T-helper 17 cell (primary cell): ENCODE data around the gene SLC25A41. TPM values are rescaled to one million over a fixed set of nuclear protein-coding genes. Genes with fewer than 3 reads are reported as not detected.

Experiments
- ATAC-seq: fragments of 150-1000 bp; cut with Tn5 transposase; 2 replicates; pipeline ENCODE4 v1.10.0; 2021; ENCODE audit warnings: mild to moderate bottlenecking, moderate library complexity
- DNase-seq, 3 donors: peaks; one replicate each; pipeline versions ENCODE4 v3.0.0 to v3.0.0-alpha.2; 2020 to 2021
- H3K9me3 ChIP-seq: one replicate; pipeline ENCODE4 v1.7.0; 2013; ENCODE audit warnings: low read length, mild to moderate bottlenecking; ENCODE audit not compliant: control insufficient read depth, poor library complexity, severe bottlenecking
- H3K27ac Mint-ChIP-seq: one replicate; pipeline ENCODE4 v1.8.0; 2022; ENCODE audit warnings: mild to moderate bottlenecking, moderate library complexity, mixed read lengths
- H3K27me3 Mint-ChIP-seq: one replicate; pipeline ENCODE4 v1.8.0; 2022; ENCODE audit warnings: mixed read lengths
- H3K36me3 Mint-ChIP-seq: one replicate; pipeline ENCODE4 v1.8.0; 2022; ENCODE audit warnings: low read depth, mixed read lengths
- H3K4me1 Mint-ChIP-seq: one replicate; pipeline ENCODE4 v1.8.0; 2022; ENCODE audit warnings: mild to moderate bottlenecking, mixed read lengths
- H3K4me3 Mint-ChIP-seq: one replicate; pipeline ENCODE4 v1.8.0; 2022; ENCODE audit warnings: mild to moderate bottlenecking, moderate library complexity, mixed read lengths
- total RNA-seq, 4 donors: library from RNA in 2 of 4; stranded (reverse) in 2 of 4; gene quantifications; one replicate each; pipeline ENCODE4 v1.2.3 and lab custom pipeline; 2022 to 2026

The SLC25A41 gene
- not detected for total RNA-seq
- total RNA-seq (lab: John Stamatoyannopoulos, UW): 0 to 0.12 reads per million in 2 donors

- Mint-ChIP-seq H3K4me3 (no peak within 1 kb of the TSS), H3K27me3 (no peaks in the 10 kb centered on the region), H3K27ac (no peak within 1 kb of the TSS), H3K4me1 (peaks cover 5% of the 10 kb centered on the region), H3K36me3 (peaks cover 3% of the 10 kb centered on the region)
- no peaks in the 10 kb centered on the region for H3K9me3 ChIP-seq
- DNase-seq (no peak), ATAC-seq (no peak)
Observed at GRCh38 chr19:6433663-6434062, at the start of gene SLC25A41. TSS of gene SLC25A41 (minus strand) at chr19:6433763. CDS start at chr19:6433693, 70 bp downstream.

- DNase-seq (no peak), ATAC-seq (no peak)
- Mint-ChIP-seq H3K4me3 (peak overlapping the region; percentile 5), H3K4me1 (peaks cover 29% of the 10 kb centered on the region), H3K27me3 (no peaks in the 10 kb centered on the region), H3K27ac (peak overlapping the region; percentile 98), H3K36me3 (peaks cover 3% of the 10 kb centered on the region)
- no peaks in the 10 kb centered on the region for H3K9me3 ChIP-seq
Observed at GRCh38 chr19:6483235-6483634, 49.7 kb upstream of the SLC25A41 start.

- ATAC-seq (no peak), DNase-seq (no peak)
- H3K36me3 Mint-ChIP-seq: peaks cover 3% of the 10 kb centered on the region
- H3K4me3 Mint-ChIP-seq: peak overlapping the region; percentile 99
- H3K4me1 Mint-ChIP-seq: peaks cover 29% of the 10 kb centered on the region
- no peaks in the 10 kb centered on the region for H3K9me3 ChIP-seq
- H3K27ac Mint-ChIP-seq: peak overlapping the region; percentile 98
- no peaks in the 10 kb centered on the region for H3K27me3 Mint-ChIP-seq
Observed at GRCh38 chr19:6482343-6482686, 48.8 kb upstream of the SLC25A41 start.

GRCh38 chr19:6481541-6482342 lies 48.2 kb upstream of the SLC25A41 start, which contains the start of gene DENND1C:
TSS of gene DENND1C (minus strand) at chr19:6481787. CDS start at chr19:6481695, 92 bp downstream.
- no peaks in the 10 kb centered on the region for H3K9me3 ChIP-seq
- peak within 1 kb of the TSS; percentile 98 for H3K27ac Mint-ChIP-seq
- peak within 1 kb of the TSS; percentile 99 for H3K4me3 Mint-ChIP-seq
- DNase-seq (peak in 2 of 3 donors; percentile 37 to 45), ATAC-seq (peak; percentile 88)
- peaks cover 29% of the 10 kb centered on the region for H3K4me1 Mint-ChIP-seq
- no peaks in the 10 kb centered on the region for H3K27me3 Mint-ChIP-seq
- peaks cover 3% of the 10 kb centered on the region for H3K36me3 Mint-ChIP-seq

GRCh38 chr19:6480848-6481415 lies 47.4 kb upstream of the SLC25A41 start:
- DNase-seq (no peak), ATAC-seq (peak; percentile 33)
- no peaks in the 10 kb centered on the region for H3K9me3 ChIP-seq
- Mint-ChIP-seq H3K36me3 (peaks cover 3% of the 10 kb centered on the region), H3K27me3 (no peaks in the 10 kb centered on the region), H3K27ac (peak overlapping the region; percentile 98), H3K4me3 (peak overlapping the region; percentile 99), H3K4me1 (peaks cover 31% of the 10 kb centered on the region)

- DNase-seq (no peak), ATAC-seq (no peak)
- Mint-ChIP-seq H3K27ac (peak overlapping the region; percentile 98), H3K4me3 (peak overlapping the region; percentile 99), H3K4me1 (peaks cover 31% of the 10 kb centered on the region), H3K27me3 (no peaks in the 10 kb centered on the region), H3K36me3 (peaks cover 3% of the 10 kb centered on the region)
- no peaks in the 10 kb centered on the region for H3K9me3 ChIP-seq
Observed at GRCh38 chr19:6479836-6480398, 46.4 kb upstream of the SLC25A41 start.

GRCh38 chr19:6478815-6479214 lies 45.3 kb upstream of the SLC25A41 start:
- no peak overlapping the region for H3K27ac Mint-ChIP-seq
- H3K4me1 Mint-ChIP-seq: peaks cover 31% of the 10 kb centered on the region

GRCh38 chr19:6476896-6477431 lies 43.4 kb upstream of the SLC25A41 start:
- no peak overlapping the region for H3K4me3 Mint-ChIP-seq
- peaks cover 23% of the 10 kb centered on the region for H3K4me1 Mint-ChIP-seq
- no peak overlapping the region for H3K27ac Mint-ChIP-seq
- no peaks in the 10 kb centered on the region for H3K27me3 Mint-ChIP-seq
- DNase-seq: no peak
- peaks cover 3% of the 10 kb centered on the region for H3K36me3 Mint-ChIP-seq
- no peak for ATAC-seq
- no peaks in the 10 kb centered on the region for H3K9me3 ChIP-seq

More at GRCh38 chr19:6478815-6479214, 45.3 kb upstream of the SLC25A41 start:
- Mint-ChIP-seq H3K27me3 (no peaks in the 10 kb centered on the region), H3K4me3 (no peak overlapping the region), H3K36me3 (peaks cover 3% of the 10 kb centered on the region)
- no peak for ATAC-seq
- no peaks in the 10 kb centered on the region for H3K9me3 ChIP-seq
- no peak for DNase-seq

GRCh38 chr19:6476155-6476895 lies 42.8 kb upstream of the SLC25A41 start:
- peak; percentile 95 for ATAC-seq
- Mint-ChIP-seq H3K27ac (peak overlapping the region; percentile 34), H3K27me3 (no peaks in the 10 kb centered on the region), H3K36me3 (peaks cover 3% of the 10 kb centered on the region), H3K4me3 (no peak overlapping the region), H3K4me1 (peaks cover 17% of the 10 kb centered on the region)
- peak; percentile 53 to 72 (median 63) for DNase-seq
- H3K9me3 ChIP-seq: no peaks in the 10 kb centered on the region

- Mint-ChIP-seq H3K4me1 (peaks cover 8% of the 10 kb centered on the region), H3K36me3 (no peaks in the 10 kb centered on the region), H3K4me3 (no peak overlapping the region), H3K27me3 (no peaks in the 10 kb centered on the region), H3K27ac (no peak overlapping the region)
- ATAC-seq (no peak), DNase-seq (no peak)
- H3K9me3 ChIP-seq: no peaks in the 10 kb centered on the region
Observed at GRCh38 chr19:6475321-6476108, 42.0 kb upstream of the SLC25A41 start.

GRCh38 chr19:6473647-6474046 lies 40.1 kb upstream of the SLC25A41 start:
- no peak for ATAC-seq
- peaks cover 5% of the 10 kb centered on the region for H3K4me1 Mint-ChIP-seq
- H3K27ac Mint-ChIP-seq: no peak overlapping the region
- DNase-seq: no peak
- H3K4me3 Mint-ChIP-seq: no peak overlapping the region
- no peaks in the 10 kb centered on the region for H3K9me3 ChIP-seq
- H3K36me3 Mint-ChIP-seq: no peaks in the 10 kb centered on the region
- no peaks in the 10 kb centered on the region for H3K27me3 Mint-ChIP-seq

- Mint-ChIP-seq H3K36me3 (peaks cover 3% of the 10 kb centered on the region), H3K27me3 (no peaks in the 10 kb centered on the region), H3K27ac (no peak overlapping the region), H3K4me1 (peaks cover 11% of the 10 kb centered on the region), H3K4me3 (no peak overlapping the region)
- H3K9me3 ChIP-seq: no peaks in the 10 kb centered on the region
- DNase-seq: no peak
- ATAC-seq: no peak
Observed at GRCh38 chr19:6472713-6473112, 39.1 kb upstream of the SLC25A41 start.
